Measurements from ENCODE around the gene PPIG. TPM values are rescaled to one million over a fixed set of nuclear protein-coding genes. Genes with fewer than 3 reads are reported as not detected.

Gene PPIG
- total RNA-seq, 1 experiment from 2014 or later, result 66.2 TPM

- Histone ChIP-seq H2BK5ac (ENCODE audit: insufficient read length, low read length) (no peak overlapping the region), H2BK20ac (ENCODE audit: low read depth, low read length, poor library complexity, severe bottlenecking) (no peak overlapping the region), H3K27me3 (ENCODE audit: insufficient read depth, low read length) (no peaks in the 10 kb centered on the region), H3K79me1 (ENCODE audit: insufficient read depth, low read depth, low read length, poor library complexity, severe bottlenecking) (no peaks in the 10 kb centered on the region), H3K4me2 (ENCODE audit: insufficient read depth, insufficient read length, low read length) (no peak overlapping the region), H3K27ac (ENCODE audit: insufficient read length, low read depth, low read length) (no peak overlapping the region), H3T11ph (ENCODE audit: low read length) (no peak overlapping the region), H4K20me1 (ENCODE audit: control insufficient read depth, insufficient read depth, insufficient read length) (no peaks in the 10 kb centered on the region), H3K56ac (ENCODE audit: insufficient read length, low read depth, low read length) (no peak overlapping the region), H2BK15ac (ENCODE audit: low read depth, low read length) (no peak overlapping the region), H2AFZ (ENCODE audit: low read length) (no peak overlapping the region), H3K14ac (ENCODE audit: insufficient read depth, low read length) (no peak overlapping the region), H3K23ac (ENCODE audit: insufficient read length, low read depth, low read length) (no peak overlapping the region), H2BK120ac (ENCODE audit: low read depth, low read length, poor library complexity, severe bottlenecking) (no peak overlapping the region), H2BK12ac (ENCODE audit: insufficient read length, low read depth, low read length) (no peak overlapping the region), H3K18ac (ENCODE audit: insufficient read length, low read depth, low read length) (no peak overlapping the region), H3K23me2 (ENCODE audit: insufficient read length, low read depth, low read length, poor library complexity, severe bottlenecking) (no peaks in the 10 kb centered on the region), H2AK5ac (ENCODE audit: insufficient read length, low read length) (no peak overlapping the region), H4K5ac (ENCODE audit: insufficient read length, low read depth, low read length) (no peak overlapping the region), H3K4ac (ENCODE audit: low read depth, low read length) (no peak overlapping the region), H3K9ac (ENCODE audit: extremely low read depth, insufficient read length, low read length) (no peak overlapping the region), H3K9me3 (ENCODE audit: control insufficient read depth, low read depth, low read length) (no peaks in the 10 kb centered on the region), H4K91ac (ENCODE audit: insufficient read length, low read depth, low read length) (no peak overlapping the region), H4K8ac (replicated peaks; ENCODE audit: insufficient read length, low read depth, low read length) (no peak overlapping the region), H3K79me2 (ENCODE audit: insufficient read depth, low read length) (no peaks in the 10 kb centered on the region), H3K4me1 (ENCODE audit: insufficient read depth, low read length) (peaks cover 5% of the 10 kb centered on the region; the same call in 1 of the 2 replicates)
- TF ChIP-seq CTCF (conservative IDR thresholded peaks at IDR 0.05), result no peak
- Mint-ChIP-seq H3K9me3 (peaks cover 7 to 19% of the 10 kb centered on the region in 2 experiments; a peak in 4 of 5 replicates), H3K27ac (no peak overlapping the region), H3K4me1 (peaks cover 13 to 21% of the 10 kb centered on the region in 2 experiments), H3K36me3 (ENCODE audit: insufficient read depth in 1 of 3, low read depth in 3 of 3) (peaks cover 5 to 8% (median 8%) of the 10 kb centered on the region in 3 experiments; a peak in 6 of 7 replicates), H3K27me3 (ENCODE audit: low read depth) (peaks cover 3% of the 10 kb centered on the region; the same call in 1 of the 2 replicates), H3K4me3 (no peak overlapping the region)
- WGBS (ENCODE audit: extremely low coverage, insufficient read length, low lambda C conversion rate), result no CpG with 5 or more reads among the region's 3 CpGs
- DNase-seq, result no peak
Observed at GRCh38 chr2:169683425-169684134, 99.4 kb downstream of the PPIG start.
